ENCODE measurements around the gene LDB3. TPM values are rescaled to one million over a fixed set of nuclear protein-coding genes. Genes with fewer than 3 reads are reported as not detected.
A peak's percentile ranks its signal among the peaks of the same experiment; 100 is the strongest.

Gene LDB3
- total and polyA plus RNA-seq, 9 of the 15 experiments (the other 6 are each of a cell fraction or from before 2014, with no cell fraction given) = 0.03 TPM; not detected in 8

DNA sequence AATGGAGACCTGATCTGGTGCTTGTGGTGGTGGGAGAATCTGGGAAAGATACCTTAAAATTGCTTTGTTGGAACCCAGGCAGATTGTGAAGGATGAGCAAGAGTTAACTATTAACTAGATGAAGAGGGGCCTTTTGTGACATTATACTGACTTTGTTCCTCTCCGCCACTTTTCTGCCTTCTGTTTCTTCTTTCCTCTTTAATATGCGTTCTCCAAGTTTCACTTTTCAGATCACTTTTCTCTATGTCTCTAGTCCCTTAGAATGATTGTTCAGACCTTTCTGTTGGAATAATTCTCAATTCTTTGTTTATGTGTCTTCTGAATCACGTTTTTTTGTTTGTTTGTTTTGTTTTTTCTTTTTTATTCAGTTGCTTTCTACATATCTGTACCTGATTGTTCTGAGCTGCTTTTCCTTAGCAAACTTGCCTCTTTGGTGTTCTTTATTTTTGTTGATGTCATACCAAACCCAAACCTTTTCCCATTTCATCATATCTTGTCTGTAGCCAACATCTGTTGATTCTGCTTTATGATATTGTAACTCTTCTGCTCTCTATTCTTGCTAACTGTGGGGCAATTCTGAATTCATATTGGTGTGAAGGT, 90.9 kb downstream of the LDB3 start (continued):
- peak; percentile 73 for TF ChIP-seq CEBPB (tag; IDR thresholded peaks at IDR 0.05)
- peak; percentile 72 for TF ChIP-seq TAL1 (IDR thresholded peaks at IDR 0.05)
- peak; percentile 61 for TF ChIP-seq TCF3 (CRISPR knock-in tag; IDR thresholded peaks at IDR 0.05)
- peak in 1 of 2 experiments; percentile 29; a peak in 2 of 4 replicates for TF ChIP-seq TRIM24 (IDR thresholded peaks at IDR 0.05)
- peak; percentile 72 for TF ChIP-seq TEAD4 (IDR thresholded peaks at IDR 0.05; ENCODE audit: low read length)
- no peak for TF ChIP-seq TEAD4 (CRISPR knock-in tag; IDR thresholded peaks at IDR 0.05; ENCODE audit: borderline replicate concordance)
- TF ChIP-seq, protein P1, sequence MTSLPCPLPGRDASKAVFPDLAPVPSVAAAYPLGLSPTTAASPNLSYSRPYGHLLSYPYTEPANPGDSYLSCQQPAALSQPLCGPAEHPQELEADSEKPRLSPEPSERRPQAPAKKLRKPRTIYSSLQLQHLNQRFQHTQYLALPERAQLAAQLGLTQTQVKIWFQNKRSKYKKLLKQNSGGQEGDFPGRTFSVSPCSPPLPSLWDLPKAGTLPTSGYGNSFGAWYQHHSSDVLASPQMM (CRISPR knock-in tag; IDR thresholded peaks at IDR 0.05) = no peak
- TF ChIP-seq MTF1 (CRISPR knock-in tag; IDR thresholded peaks at IDR 0.05; ENCODE audit: borderline replicate concordance) = no peak
- TF ChIP-seq, protein P2, sequence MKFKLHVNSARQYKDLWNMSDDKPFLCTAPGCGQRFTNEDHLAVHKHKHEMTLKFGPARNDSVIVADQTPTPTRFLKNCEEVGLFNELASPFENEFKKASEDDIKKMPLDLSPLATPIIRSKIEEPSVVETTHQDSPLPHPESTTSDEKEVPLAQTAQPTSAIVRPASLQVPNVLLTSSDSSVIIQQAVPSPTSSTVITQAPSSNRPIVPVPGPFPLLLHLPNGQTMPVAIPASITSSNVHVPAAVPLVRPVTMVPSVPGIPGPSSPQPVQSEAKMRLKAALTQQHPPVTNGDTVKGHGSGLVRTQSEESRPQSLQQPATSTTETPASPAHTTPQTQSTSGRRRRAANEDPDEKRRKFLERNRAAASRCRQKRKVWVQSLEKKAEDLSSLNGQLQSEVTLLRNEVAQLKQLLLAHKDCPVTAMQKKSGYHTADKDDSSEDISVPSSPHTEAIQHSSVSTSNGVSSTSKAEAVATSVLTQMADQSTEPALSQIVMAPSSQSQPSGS (CRISPR knock-in tag; IDR thresholded peaks at IDR 0.05) = no peak
- no peak for TF ChIP-seq PYGO2 (tag; IDR thresholded peaks at IDR 0.05)
- no peak for TF ChIP-seq NR1H2 (CRISPR knock-in tag; IDR thresholded peaks at IDR 0.05)
- TF ChIP-seq MTA2 (IDR thresholded peaks at IDR 0.05; ENCODE audit: low read depth) = peak; percentile 50
- TF ChIP-seq, protein P3, sequence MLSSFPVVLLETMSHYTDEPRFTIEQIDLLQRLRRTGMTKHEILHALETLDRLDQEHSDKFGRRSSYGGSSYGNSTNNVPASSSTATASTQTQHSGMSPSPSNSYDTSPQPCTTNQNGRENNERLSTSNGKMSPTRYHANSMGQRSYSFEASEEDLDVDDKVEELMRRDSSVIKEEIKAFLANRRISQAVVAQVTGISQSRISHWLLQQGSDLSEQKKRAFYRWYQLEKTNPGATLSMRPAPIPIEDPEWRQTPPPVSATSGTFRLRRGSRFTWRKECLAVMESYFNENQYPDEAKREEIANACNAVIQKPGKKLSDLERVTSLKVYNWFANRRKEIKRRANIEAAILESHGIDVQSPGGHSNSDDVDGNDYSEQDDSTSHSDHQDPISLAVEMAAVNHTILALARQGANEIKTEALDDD (IDR thresholded peaks at IDR 0.05) = 0 out of 2 replicates have a peak, but pooled peaks have one; percentile 4
- no peak for TF ChIP-seq NCOA2 (IDR thresholded peaks at IDR 0.05; ENCODE audit: partially characterized antibody in 2 of 2)
- TF ChIP-seq, protein P4, sequence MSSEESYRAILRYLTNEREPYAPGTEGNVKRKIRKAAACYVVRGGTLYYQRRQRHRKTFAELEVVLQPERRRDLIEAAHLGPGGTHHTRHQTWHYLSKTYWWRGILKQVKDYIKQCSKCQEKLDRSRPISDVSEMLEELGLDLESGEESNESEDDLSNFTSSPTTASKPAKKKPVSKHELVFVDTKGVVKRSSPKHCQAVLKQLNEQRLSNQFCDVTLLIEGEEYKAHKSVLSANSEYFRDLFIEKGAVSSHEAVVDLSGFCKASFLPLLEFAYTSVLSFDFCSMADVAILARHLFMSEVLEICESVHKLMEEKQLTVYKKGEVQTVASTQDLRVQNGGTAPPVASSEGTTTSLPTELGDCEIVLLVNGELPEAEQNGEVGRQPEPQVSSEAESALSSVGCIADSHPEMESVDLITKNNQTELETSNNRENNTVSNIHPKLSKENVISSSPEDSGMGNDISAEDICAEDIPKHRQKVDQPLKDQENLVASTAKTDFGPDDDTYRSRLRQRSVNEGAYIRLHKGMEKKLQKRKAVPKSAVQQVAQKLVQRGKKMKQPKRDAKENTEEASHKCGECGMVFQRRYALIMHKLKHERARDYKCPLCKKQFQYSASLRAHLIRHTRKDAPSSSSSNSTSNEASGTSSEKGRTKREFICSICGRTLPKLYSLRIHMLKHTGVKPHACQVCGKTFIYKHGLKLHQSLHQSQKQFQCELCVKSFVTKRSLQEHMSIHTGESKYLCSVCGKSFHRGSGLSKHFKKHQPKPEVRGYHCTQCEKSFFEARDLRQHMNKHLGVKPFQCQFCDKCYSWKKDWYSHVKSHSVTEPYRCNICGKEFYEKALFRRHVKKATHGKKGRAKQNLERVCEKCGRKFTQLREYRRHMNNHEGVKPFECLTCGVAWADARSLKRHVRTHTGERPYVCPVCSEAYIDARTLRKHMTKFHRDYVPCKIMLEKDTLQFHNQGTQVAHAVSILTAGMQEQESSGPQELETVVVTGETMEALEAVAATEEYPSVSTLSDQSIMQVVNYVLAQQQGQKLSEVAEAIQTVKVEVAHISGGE (CRISPR knock-in tag; IDR thresholded peaks at IDR 0.05) = no peak
- peak; percentile 66 for TF ChIP-seq BRD9 (IDR thresholded peaks at IDR 0.05; ENCODE audit: low read depth, partially characterized antibody)
- no peak for TF ChIP-seq ZFP36 (IDR thresholded peaks at IDR 0.05; ENCODE audit: low read depth, low read length, partially characterized antibody)
